Fibroblast of the conjunctiva (primary cell): ENCODE results near the gene CCDC106.

Experiments used
- DNase-seq: peaks from one replicate; pipeline ENCODE4 v3.0.0-alpha.2; 2010; ENCODE audit warnings: low read depth

CCDC106 gene

DNA sequence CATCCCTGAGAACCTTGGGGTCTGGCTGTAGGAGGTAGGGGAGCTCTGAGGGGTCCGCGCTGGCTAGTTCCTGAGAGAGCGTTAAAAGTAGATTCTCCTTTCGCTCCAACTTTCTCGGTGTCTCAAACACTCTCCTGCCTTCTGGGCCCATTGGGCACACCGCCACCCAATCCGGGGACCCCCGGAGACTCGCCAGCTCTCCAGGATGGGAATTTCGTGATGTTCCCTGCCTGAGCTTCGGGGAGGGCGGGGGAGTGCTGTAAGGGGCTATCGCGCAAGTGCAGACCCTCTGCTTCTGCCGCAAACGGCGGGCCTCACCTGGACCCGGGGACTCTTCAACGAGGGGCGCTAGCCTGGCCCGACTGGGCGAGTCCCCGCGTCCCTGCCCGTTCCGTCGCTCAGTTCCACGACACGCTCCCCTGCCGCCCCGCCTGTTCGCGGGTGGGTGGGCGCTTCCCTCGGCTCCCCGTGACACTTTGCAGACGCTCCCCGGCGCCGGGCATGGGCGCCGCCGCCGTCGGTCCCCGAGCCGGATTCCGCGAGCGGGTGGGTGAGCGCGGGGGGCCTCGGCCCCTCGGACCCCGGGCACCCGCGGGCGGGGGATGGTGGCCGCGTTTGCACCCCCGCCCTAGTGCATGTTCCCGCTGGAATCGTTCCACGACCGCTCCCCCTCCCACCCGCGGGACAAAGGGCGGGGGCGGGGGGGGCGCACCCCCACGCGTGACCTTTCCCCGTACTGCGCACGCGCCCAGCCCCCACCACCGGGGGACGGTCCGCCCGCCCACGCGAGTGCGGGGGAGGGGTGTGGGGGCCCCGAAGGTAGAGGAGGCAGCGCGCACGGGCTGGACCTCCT, at the start of gene CCDC106:
TSS of gene CCDC106 (plus strand) at position 481 of the 853 bp plus-strand sequence. CDS start 835 bp downstream, outside the sequence.
- DNase-seq: peak; percentile 27

DNA sequence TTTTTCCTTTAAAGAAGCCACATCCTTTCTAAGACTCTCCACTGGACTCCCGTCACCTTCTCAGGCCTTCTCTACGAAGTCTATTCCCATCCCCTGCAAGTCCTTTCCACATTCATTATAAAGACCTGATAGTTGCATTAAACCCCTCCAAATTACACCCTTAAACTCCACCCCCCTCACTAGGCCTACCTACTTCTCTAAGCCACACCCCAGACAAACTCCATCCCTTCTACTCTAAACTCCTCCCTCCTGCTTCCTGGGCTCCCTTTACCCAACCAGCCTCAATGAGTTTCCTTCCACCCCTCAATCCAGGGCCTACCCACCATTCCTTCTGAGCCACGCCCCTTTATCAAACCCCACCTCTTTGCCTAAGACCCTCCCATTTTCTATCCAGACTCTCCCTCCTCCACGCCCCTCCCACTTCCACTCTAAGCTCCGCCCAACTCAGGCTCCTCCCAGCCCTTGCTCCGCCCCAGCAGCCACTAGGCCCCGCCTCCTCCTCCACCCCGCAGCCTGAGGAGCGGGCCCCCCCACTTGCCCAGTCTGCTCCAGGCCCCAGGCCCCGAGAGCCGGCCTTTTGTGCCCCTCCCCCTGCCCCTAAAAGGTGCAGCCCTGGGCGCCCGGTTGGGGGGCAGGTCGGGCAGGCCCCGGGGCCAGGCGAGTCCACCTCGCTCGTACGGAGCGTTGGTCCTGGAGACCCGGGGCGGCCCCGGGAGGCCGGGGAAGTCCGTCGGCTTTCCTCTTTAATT, 49.1 kb upstream of the CCDC106 start:
- peak; percentile 94 for DNase-seq

DNA sequence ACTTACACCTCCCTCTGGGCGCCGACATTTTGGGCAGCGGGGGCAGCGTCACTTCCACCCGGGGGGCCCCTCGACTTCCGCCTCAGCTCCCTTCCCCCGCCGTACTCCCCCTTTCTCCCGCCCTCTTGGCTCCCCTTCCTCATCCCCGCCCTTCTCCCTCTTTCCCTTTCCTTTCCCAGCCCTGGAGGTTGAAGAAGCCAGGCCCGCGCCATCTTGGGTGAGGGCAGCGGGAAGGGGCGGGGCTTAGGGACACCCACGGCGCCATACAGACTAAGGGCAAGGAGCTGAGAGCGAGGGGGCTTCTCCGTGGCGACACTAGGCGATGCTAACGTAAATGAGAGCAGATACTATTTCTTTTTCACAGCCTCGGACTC, 48.6 kb upstream of the CCDC106 start, which contains the start of gene FIZ1:
TSS of gene FIZ1 (minus strand) at position 50 of the 374 bp plus-strand sequence. CDS start 1,652 bp downstream, outside the sequence.
- peak; percentile 98 for DNase-seq

DNA sequence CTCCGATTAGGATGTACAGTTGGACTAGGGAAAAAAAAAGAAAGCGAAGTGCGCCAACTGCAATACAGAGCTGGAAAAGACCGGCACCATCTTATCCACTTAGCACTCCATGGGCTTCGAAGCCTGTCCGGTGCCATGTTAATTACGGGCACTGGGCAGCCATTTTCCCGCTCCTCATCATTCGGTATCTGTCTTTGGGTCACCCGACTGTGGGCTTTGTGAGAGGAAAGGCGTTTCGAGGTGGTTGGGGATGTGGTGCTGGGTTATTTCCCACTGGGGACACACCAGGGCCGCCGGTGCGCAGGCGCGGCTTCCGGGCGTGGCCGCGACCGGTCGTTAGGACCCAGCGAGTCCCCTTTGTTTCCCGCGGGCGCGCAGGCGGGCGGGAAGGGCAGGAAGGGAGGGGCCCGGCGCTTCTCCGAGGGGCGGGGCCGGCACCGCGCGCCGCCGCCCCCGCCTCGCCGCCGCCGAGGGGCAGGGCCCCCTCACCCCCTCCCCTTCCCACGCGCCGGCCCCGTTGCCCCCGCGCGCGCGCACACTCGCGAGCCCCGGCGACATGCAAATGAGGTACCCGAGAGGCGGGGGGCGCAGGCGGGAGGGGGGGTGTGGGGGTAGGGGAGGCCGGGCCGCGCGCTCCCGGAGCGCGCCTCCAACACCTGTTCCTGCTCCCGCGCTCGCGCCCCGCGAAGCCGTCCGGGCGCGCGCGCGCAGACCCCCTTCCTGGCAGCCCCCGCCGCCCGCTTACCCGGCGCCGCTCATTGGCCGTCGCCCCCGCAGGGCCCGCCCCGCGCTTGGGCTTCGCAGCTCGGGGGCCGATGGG, 48.0 kb upstream of the CCDC106 start, which contains the start of gene ZNF524:
TSS of gene ZNF524 (plus strand) at position 447 of the 820 bp plus-strand sequence. CDS start 1,825 bp downstream, outside the sequence.
- peak; percentile 43 for DNase-seq

DNA sequence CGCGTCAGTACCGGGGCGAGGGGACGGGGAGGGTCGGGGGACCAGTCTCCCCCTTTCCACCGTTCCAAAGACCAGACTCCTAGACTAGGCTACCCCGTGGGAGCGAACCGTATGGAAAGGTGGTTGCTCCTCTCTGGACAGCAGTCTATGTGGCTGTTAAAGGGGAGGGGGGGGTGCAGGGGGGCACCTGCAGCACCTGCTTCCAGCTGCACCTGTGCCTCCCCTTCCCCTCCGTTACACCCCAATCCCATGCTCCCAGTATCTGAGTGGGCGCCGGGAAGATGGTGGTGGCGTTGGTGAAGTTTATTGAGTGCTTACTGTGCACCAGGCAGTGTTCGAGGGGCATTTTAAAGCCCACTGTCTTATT, 47.4 kb upstream of the CCDC106 start:
- DNase-seq: no peak

DNA sequence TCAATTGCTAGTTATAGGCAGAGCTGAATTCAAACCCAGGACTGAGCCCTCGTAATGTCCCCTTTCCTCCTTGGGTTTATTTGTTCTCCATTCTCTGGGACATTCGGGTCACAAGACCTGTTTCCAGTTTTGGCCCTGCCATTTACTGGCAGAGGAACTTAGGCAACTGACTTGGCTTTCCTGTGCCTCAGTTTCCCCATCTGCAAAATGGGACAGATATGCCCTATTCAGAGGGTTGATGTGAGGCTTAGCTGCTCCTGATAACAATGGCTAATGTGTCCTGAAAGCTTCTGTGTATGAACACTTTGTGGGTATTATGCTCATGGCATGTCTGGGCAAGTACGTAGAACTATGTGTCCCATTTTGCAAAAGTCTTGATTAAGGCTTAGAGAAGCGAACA, 46.9 kb upstream of the CCDC106 start:
- DNase-seq: no peak

DNA sequence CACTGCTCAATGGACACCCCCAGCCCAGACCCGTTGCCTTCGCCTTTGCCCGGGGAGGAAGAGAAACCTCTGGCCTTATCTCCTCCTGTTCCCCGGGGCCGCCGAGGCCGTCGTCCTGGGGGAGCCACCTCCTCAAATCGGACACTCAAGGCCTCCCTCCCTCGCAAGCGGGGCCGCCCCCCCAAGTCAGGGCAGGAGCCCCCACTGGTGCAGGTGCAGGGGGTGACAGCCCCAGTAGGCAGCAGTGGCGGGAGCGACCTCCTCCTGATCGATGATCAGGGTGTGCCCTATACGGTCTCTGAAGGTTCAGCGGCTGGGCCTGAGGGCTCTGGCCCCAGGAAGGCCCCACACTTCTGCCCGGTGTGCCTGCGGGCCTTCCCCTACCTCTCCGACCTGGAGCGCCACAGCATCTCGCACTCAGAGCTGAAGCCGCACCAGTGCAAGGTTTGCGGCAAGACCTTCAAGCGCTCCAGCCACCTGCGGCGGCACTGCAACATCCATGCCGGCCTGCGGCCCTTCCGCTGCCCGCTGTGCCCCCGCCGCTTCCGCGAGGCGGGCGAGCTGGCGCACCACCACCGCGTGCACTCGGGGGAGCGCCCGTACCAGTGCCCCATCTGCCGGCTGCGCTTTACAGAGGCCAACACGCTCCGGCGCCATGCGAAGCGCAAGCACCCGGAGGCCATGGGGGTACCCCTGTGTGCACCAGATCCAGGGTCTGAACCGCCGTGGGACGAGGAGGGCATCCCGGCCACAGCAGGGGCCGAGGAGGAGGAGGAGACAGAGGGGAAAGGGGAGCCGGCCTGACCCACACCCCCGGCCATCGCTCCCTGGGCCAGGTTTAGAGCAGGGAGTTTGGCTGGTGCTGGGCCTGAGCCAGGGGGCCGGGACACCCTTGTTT, 45.7 kb upstream of the CCDC106 start:
- no peak for DNase-seq

DNA sequence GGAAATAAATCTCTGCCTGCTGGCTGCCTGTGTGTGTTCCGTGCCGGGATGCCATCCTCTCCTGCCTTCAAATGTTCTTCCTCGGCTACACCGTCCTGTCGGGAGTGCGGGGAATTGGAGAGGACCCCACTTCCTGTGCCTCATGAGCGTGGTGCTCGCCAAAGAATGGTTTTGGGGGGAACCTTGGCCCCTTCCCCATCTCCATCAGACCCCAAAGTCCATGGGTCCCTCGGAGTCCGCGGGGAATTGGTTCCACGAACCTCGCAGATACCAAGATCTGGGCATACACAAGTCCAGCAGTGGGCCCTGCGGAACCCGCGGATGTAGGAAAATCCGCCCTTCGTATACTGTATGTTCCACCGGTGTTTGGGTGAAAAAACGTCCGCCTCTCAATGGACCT, 44.9 kb upstream of the CCDC106 start:
- DNase-seq: no peak

DNA sequence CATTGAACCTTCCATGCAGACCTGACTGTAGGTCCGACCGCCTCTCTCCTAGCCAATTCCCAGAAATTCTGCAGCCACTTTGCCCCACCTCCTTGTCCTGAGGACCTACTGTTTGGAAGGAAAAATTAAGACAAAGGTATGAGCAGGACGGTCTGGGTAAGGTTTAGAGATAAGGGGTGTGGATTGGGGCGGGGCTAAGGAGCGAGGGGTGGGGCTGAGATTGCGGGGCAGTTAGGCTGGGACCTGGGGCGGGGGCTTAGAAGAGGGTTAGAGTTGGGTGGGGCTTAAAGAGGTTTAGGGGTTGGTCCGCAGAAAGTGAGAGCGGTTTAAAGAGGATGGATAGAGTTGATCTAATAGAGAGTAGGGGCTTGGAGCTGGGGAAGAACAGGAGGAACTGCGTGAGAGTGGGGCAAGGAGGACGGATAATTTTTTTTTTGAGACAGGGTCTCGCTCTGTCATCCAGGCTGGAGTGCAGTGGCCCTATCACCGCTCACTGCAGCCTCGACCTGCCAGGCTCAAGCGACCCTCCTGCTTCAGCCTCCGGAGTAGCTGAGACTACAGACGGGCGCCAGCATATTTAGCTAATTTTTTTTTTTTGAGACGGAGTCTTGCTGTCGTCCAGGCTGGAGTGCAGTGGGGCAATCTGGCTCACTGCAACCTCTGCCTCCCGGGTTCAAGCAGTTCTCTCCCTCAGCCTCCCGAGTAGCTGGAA, 44.3 kb upstream of the CCDC106 start:
- DNase-seq: no peak

DNA sequence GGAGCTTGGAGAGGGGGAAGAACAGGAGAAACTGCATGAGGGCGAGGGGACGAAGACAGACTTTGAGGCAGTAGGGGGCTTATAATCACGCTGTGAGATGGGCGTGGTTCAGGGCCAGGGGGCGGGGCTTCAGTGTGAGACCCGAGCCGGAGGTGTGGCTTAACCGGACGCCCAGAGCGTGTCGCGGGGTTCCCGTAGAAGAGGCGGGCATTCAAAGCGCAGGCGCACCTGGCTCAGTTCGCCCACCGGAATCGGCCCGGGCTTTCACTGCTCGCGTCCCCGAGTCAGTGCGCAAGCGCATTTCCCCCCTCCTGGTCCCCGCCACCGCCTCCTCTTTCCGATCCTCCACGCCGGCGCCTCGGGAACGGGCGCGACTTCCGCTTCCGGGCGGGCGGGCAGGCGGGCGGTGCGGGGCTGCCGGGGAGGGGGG, 42.8 kb upstream of the CCDC106 start:
- DNase-seq: peak; percentile 95

DNA sequence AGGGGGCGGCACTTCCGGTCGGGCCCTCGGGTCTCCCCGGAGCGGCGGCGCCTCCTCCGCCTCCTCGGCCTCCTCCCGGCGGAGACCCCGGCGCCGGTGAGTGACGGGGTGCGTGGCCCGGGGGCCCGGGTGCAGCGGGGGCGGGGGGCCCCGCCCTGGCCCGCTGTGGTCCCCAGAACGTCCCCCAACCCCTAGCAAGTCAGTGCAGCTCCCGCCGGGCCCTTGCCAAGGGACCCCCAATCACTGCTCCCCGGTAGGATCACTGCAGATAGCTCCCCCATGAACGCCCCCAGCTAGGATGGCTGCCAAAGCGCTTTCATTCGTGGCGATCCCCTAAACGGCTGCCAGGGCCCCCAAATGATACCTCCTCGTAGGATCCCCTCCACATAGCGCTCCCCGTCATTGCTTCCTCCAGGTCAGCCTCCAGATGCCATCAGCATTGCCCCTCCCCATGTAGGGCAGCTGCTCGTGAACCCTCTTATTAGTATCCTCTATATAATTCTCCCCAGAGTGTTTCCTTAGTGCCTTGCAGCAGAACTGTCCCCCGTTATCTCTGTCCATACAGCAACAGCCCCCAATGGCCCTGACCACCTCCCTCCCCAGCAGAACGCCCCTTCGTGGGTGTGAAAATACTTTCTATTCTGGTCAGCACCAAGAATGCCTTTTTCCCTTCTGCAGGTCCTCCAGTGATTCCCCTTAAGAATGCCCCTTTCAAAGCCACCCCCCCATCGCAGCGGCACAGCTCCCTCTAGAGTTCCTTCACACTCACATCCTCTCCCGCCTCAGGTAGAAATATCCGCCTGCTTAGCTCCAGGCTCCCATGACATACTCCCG, 42.2 kb upstream of the CCDC106 start, which contains the start of gene ZNF865:
TSS of gene ZNF865 (plus strand) at position 11 of the 834 bp plus-strand sequence. CDS start 7,972 bp downstream, outside the sequence.
- peak; percentile 78 for DNase-seq

DNA sequence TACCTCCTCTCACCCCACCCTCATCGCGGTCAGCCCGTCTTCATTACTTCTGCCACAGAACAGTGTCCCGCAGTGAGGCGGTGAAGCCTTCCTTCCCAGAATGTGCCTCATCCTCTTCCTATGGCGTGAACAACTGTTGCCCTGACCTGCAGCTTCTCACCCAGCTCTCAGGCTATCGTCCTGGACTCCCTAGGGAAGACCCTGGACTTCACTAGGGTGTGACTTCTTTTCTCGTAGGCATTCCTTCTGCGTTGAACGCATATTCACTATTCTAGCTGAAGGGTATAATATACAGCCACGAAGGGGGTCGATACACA, 41.6 kb upstream of the CCDC106 start:
- DNase-seq: no peak

DNA sequence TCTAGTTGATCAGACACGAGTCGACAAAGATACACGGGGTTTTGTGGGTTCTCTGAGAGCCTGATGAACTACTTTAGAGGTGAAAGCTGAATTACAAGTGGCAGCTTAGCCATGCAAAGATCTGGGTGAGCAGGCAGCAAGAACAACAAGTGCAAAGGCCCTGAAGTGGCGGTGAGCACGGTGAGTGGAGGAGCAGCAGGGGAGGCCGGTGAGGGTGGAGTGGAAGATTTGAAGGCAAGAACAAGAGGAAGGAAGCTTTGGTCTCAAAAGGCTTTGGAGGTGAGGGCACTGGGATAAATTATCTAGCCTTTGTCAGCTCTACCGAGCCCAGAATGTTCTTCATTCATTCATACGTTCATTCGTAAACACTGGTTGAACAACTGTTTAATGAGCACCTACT, 41.2 kb upstream of the CCDC106 start:
- DNase-seq: no peak

DNA sequence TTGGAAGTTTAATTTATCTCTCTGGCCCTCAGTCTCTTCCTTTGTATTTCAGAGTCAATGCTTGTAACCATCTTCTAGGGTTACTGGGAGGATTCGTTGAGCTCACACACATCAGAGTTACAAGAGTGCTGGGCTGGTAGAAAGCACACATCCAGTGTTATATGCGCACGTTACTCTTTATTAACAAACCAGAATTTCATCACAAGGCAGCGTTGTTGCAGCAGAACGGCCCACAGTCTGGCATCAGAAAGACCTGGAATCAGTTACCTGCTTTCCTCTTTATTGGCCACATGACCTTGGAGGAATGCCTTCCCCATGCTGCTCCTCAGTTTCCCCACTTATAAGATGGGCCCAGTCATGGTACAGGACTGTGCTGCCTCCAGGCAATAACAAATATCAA, 38.7 kb upstream of the CCDC106 start:
- DNase-seq: no peak

DNA sequence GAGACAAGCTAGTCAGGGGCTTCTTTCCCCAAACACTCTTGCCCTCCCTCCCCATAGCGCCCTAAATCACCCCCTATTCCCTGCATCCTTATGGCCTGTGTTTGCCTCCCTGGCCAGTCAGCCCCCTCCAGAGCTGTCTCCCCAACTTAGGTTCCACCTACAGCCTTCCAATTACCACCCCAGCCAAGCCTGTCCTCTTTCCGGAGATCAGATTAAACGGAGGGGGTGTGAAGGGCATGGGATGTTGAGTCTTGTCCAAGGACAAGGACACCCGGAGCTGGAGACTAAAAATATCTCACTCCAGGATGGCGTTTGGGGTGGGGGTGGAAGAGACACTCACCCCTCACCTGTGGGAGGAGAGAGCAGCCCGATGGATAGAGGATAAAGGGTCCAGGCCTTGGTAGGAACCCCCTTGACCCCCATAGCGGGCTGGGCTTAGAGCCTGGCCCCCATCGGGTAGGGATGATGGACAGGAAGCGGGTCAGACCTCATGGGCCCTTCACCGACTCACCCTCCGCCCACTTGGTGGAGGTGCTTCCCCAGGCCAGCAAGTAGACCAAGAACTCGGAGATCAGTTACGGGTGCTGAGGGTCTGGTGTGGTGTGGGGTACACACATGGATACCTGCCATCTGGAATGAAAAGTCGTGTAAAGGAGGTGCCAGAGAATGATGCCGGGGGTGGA, 36.6 kb upstream of the CCDC106 start:
- no peak for DNase-seq

DNA sequence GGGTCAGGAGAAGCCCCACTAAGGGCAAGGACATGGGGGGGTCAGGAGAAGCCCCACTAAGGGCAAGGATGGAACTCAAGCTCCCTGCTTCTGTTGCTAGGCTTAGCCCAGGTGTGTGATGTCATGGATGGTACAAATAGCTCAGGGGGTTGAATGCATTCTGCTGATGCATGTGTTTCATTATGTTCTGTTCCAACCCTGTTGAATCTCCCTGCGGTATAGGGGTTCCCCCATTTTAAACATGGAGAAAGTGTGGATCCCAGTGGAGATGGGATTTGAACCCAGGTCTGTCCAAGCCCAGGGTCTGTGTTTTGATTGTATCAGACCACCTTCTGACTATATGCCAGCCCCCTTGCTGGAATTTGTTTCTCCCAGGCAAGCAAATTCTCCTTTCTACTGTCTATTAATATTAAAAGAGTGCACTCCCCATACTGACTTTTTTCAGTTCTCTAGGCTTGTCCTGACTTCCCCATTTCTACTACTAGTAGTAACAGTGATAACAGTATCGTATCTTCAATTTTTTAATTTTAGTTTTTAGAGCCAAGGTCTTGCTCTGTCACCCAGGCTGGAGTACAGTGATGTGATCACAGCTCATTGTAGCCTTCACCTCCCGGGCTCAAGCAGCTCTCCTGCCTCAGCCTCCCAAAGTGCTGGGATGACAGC, 35.9 kb upstream of the CCDC106 start:
- no peak for DNase-seq

DNA sequence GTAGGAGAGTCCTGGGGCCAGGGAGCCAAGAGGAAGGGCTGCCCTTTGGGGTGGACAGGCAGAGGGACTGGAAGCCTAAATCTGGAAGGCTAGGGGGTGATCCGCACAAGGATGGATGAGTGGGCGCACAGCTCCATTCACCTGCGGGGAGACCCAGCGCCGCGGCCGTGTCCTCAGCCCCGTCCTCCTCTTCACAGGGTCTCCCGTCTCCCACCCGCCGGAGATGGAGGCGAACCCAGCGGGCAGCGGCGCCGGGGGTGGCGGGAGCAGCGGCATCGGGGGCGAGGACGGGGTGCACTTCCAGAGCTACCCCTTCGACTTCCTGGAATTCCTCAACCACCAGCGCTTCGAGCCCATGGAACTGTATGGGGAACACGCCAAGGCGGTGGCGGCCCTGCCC, 34.6 kb upstream of the CCDC106 start:
- DNase-seq: no peak

DNA sequence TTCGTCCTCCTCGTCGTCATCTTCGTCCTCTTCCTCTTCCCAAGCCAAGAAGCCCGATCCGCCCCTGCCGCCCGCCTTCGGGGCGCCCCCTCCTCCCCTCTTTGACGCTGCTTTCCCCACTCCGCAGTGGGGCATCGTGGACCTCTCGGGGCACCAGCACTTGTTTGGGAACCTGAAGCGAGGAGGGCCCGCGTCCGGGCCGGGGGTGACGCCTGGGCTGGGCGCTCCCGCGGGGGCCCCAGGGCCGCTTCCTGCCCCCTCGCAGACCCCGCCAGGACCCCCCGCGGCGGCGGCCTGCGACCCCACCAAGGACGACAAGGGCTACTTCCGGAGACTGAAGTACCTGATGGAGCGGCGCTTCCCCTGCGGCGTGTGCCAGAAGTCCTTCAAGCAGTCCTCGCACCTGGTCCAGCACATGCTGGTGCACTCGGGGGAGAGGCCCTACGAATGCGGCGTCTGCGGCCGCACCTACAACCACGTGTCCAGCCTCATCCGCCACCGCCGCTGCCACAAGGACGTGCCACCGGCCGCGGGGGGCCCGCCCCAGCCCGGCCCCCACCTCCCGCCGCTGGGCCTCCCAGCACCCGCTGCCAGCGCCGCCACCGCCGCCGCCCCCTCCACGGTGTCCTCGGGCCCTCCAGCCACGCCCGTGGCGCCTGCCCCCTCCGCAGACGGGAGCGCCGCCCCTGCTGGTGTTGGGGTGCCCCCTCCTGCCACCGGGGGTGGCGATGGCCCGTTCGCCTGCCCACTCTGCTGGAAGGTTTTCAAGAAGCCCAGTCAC, 33.9 kb upstream of the CCDC106 start:
- DNase-seq: no peak
